NT2/D1 (cell line): ENCODE results near the gene GNAI1.

ENCODE experiments used
- DNase-seq: peaks from one replicate; pipeline ENCODE4 v3.0.0-alpha.2; 2011; ENCODE audit warnings: low read depth, low spot score
- H3K27me3 ChIP-seq: 2 replicates; pipeline ENCODE4 v1.6.0; 2011; ENCODE audit warnings: mild to moderate bottlenecking; ENCODE audit not compliant: insufficient read length, insufficient read depth
- H3K36me3 ChIP-seq: 2 replicates; pipeline ENCODE4 v1.6.1; 2011; ENCODE audit warnings: mild to moderate bottlenecking, low read length, mixed read lengths; ENCODE audit not compliant: insufficient read depth, insufficient read length
- H3K4me1 ChIP-seq: 2 replicates; pipeline ENCODE4 v1.5.1; 2011; ENCODE audit not compliant: insufficient read depth, insufficient read length
- H3K4me3 ChIP-seq: 2 replicates; pipeline ENCODE4 v1.5.1; 2011; ENCODE audit warnings: low read depth; ENCODE audit not compliant: insufficient read length
- H3K9ac ChIP-seq: 2 replicates; pipeline ENCODE4 v1.6.0; 2011; ENCODE audit warnings: low read depth; ENCODE audit not compliant: insufficient read length
- H3K9me3 ChIP-seq: 2 replicates; pipeline ENCODE4 v1.5.1; 2011; ENCODE audit warnings: mild to moderate bottlenecking, low read length; ENCODE audit not compliant: insufficient read depth
- SUZ12 ChIP-seq: IDR thresholded peaks from 2 replicates; pipeline ENCODE4 v1.6.1; 2011; ENCODE audit not compliant: insufficient read length, insufficient read depth; ENCODE audit errors: extremely low read depth
- YY1 ChIP-seq: IDR thresholded peaks from 2 replicates; pipeline ENCODE4 v1.6.1; 2011; ENCODE audit not compliant: insufficient read length, insufficient read depth
- ZNF274 ChIP-seq: IDR thresholded peaks from 2 replicates; pipeline ENCODE4 v1.6.1; 2011; ENCODE audit warnings: mild to moderate bottlenecking, low read depth, low read length

The GNAI1 gene

DNA sequence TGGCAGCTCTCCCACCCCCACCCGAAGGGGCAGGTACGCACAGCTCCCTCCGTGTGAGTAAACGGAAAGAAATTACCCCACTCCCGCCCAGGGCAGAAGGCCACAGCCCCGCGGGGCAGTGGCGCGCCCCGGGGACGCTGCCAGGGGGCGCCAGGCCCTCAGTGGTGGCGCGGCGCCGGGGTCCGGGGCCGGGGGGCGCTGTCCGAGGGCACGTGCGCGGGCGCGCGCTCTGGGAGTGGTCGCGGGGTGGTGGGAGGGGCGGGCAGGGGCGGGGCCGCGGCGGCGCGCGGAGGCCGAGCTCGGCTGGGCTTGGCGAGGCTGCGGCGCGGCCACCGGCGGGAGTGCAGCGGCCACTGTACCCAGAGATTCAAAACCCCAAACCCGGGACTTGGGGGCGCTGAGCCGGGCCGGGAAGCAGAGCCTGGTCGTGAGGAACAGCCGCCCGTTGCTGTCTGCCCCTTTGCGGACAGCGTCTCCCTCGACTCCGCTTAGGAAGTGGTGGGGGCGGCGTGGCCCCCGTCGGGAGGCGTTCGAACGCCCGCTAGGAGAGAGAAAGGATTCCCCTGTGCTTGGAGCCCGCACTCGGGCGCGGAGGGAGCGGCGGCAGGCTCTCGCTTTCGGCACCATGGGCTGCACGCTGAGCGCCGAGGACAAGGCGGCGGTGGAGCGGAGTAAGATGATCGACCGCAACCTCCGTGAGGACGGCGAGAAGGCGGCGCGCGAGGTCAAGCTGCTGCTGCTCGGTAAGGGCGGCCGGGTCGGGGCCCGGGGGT is at the start of gene GNAI1:
Gene GNAI1, plus strand, starts transcription at position 296 of the 773 bp plus-strand sequence. Its CDS starts 330 bp downstream, at position 626.
- no peaks in the 10 kb centered on the region for H3K9me3 ChIP-seq
- H3K4me1 ChIP-seq, result no peaks in the 10 kb centered on the region
- no peaks in the 10 kb centered on the region for H3K27me3 ChIP-seq
- DNase-seq, result peak; percentile 44
- H3K36me3 ChIP-seq, result no peaks in the 10 kb centered on the region
- TF ChIP-seq ZNF274, result no peak
- TF ChIP-seq SUZ12, result no peak
- TF ChIP-seq YY1, result no peak
- H3K4me3 ChIP-seq, result peak within 1 kb of the TSS; percentile 57
- H3K9ac ChIP-seq, result peak within 1 kb of the TSS; percentile 78

GRCh38 chr7:80087051-80087770 is 47.4 kb upstream of the GNAI1 start:
- Histone ChIP-seq H3K9me3 (peaks cover 4% of the 10 kb centered on the region; the same call in 1 of the 2 replicates), H3K9ac (no peak overlapping the region), H3K27me3 (no peaks in the 10 kb centered on the region), H3K4me1 (no peaks in the 10 kb centered on the region), H3K36me3 (no peaks in the 10 kb centered on the region), H3K4me3 (no peak overlapping the region)
- DNase-seq, result no peak
- no peak for TF ChIP-seq ZNF274

GRCh38 chr7:80087771-80088170 is 46.9 kb upstream of the GNAI1 start:
- peaks cover 4% of the 10 kb centered on the region; the same call in 1 of the 2 replicates for H3K9me3 ChIP-seq
- no peaks in the 10 kb centered on the region for H3K36me3 ChIP-seq
- H3K27me3 ChIP-seq, result no peaks in the 10 kb centered on the region
- no peaks in the 10 kb centered on the region for H3K4me1 ChIP-seq
- no peak overlapping the region for H3K4me3 ChIP-seq
- DNase-seq, result no peak
- TF ChIP-seq SUZ12, result no peak
- no peak overlapping the region for H3K9ac ChIP-seq

GRCh38 chr7:80088705-80089104 is 45.9 kb upstream of the GNAI1 start:
- H3K4me3 ChIP-seq, result no peak overlapping the region
- H3K4me1 ChIP-seq, result no peaks in the 10 kb centered on the region
- H3K9me3 ChIP-seq, result peaks cover 4% of the 10 kb centered on the region; the same call in 1 of the 2 replicates
- H3K27me3 ChIP-seq, result no peaks in the 10 kb centered on the region
- no peak overlapping the region for H3K9ac ChIP-seq
- TF ChIP-seq YY1 (no peak), ZNF274 (no peak), SUZ12 (no peak)
- DNase-seq, result no peak
- H3K36me3 ChIP-seq, result no peaks in the 10 kb centered on the region

DNA sequence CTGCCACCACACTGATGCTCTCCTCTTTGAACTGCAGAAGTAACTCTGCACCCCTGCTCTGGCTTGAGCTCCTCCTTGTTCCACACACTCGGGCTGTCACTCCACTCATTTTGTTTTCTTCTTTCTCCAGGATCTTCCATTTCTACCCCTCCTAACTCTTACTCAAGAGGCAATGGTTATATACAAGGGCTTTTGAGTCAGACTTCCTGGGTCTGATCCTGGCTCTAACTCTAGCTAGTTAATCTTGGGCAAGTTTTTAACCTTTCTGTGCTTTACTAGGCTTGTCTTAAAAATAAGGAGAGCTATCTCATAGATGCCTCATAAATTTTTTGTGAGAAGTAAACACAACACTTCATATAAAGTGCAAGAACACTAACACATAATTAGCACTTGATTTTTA is 45.3 kb upstream of the GNAI1 start:
- Histone ChIP-seq H3K9ac (no peak overlapping the region), H3K36me3 (no peaks in the 10 kb centered on the region), H3K4me3 (no peak overlapping the region), H3K9me3 (peaks cover 4% of the 10 kb centered on the region; the same call in 1 of the 2 replicates), H3K4me1 (no peaks in the 10 kb centered on the region), H3K27me3 (no peaks in the 10 kb centered on the region)
- no peak for DNase-seq
- TF ChIP-seq ZNF274 (no peak), YY1 (no peak), SUZ12 (no peak)

DNA sequence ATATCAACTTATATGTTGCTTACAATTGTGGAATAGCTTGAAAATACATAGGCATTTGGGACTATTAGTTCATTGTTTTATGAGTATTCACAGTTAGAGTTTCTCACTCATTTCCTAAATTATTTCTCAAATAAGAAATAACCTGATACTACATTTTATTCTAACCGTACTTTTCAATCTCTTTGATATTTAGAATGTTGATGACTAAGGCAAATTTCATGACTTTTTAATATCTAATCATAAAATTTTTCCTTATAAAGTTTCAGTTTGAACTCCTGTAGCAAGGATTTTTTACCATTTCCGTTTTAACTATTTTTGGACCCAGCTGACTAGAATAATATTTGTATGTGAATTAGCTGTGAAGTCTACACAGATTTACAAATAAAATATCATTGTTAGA is 41.3 kb upstream of the GNAI1 start:
- no peak for DNase-seq
- Histone ChIP-seq H3K9ac (no peak overlapping the region), H3K4me1 (no peaks in the 10 kb centered on the region), H3K4me3 (no peak overlapping the region), H3K9me3 (no peaks in the 10 kb centered on the region), H3K36me3 (no peaks in the 10 kb centered on the region), H3K27me3 (no peaks in the 10 kb centered on the region)
- TF ChIP-seq SUZ12 (no peak), YY1 (no peak), ZNF274 (no peak)

GRCh38 chr7:80095545-80095944 is 39.1 kb upstream of the GNAI1 start:
- Histone ChIP-seq H3K36me3 (no peaks in the 10 kb centered on the region), H3K9me3 (no peaks in the 10 kb centered on the region), H3K9ac (no peak overlapping the region), H3K4me1 (no peaks in the 10 kb centered on the region), H3K4me3 (no peak overlapping the region), H3K27me3 (no peaks in the 10 kb centered on the region)
- DNase-seq, result no peak
- TF ChIP-seq YY1 (no peak), SUZ12 (no peak), ZNF274 (no peak)
